Uterus (tissue), 2 donors: ENCODE data around the gene DDIT3.
"Not testable (repeated sequence)": the region's sequence is repeated elsewhere in the genome, so short reads cannot be mapped to it uniquely, and the experiment has no call there.

ENCODE experiments used
- CTCF ChIP-seq, 4 experiments: fragments of 200-600 bp in 2 of 4; fragments of 450-650 bp in 2 of 4; sonication (generic) in 2 of 4; IDR thresholded peaks; one replicate each; pipeline ENCODE4 v1.5.1; 2016 to 2019; ENCODE audit warnings: antibody characterized with exemption in 4 of 4, mild to moderate bottlenecking in 2 of 4, moderate library complexity in 1 of 4
- POLR2A ChIP-seq, 2 donors: fragments of 450-650 bp; IDR thresholded peaks; one replicate each; pipeline ENCODE4 v1.6.1; 2016; ENCODE audit warnings: antibody characterized with exemption in 2 of 2, mild to moderate bottlenecking in 1 of 2, moderate library complexity in 1 of 2

- TF ChIP-seq CTCF, POLR2A (IDR thresholded peaks at IDR 0.05): not testable (repeated sequence)
Observed at GRCh38 chr12:57514246-57514645, 6.1 kb downstream of the DDIT3 start.
